ENCODE data around the gene HECTD4. TPM values are rescaled to one million over a fixed set of nuclear protein-coding genes. Genes with fewer than 3 reads are reported as not detected.
"Not testable (repeated sequence)": the region's sequence is repeated elsewhere in the genome, so short reads cannot be mapped to it uniquely, and the experiment has no call there.

Gene HECTD4
- polyA plus RNA-seq, 1 donor = 38.1 TPM

GRCh38 chr12:112239881-112240280 is 142.3 kb downstream of the HECTD4 start:
- WGBS (ENCODE audit: insufficient coverage, low lambda C conversion rate) = no CpG with 5 or more reads among the region's 6 CpGs

GRCh38 chr12:112239020-112239419 is 143.2 kb downstream of the HECTD4 start:
- H3K27me3 ChIP-seq (ENCODE audit: control insufficient read depth, insufficient read depth, low read length) = no peaks in the 10 kb centered on the region
- no peak overlapping the region for H3K4me3 ChIP-seq (ENCODE audit: low read length)
- no CpG with 5 or more reads among the region's 7 CpGs for WGBS (ENCODE audit: insufficient coverage, low lambda C conversion rate)
- H3K4me1 ChIP-seq (ENCODE audit: control insufficient read depth, insufficient read depth, low read length) = no peaks in the 10 kb centered on the region
- H3K9me3 ChIP-seq (ENCODE audit: control insufficient read depth, low read depth, low read length) = no peaks in the 10 kb centered on the region
- DNase-seq = no peak
- H3K36me3 ChIP-seq (ENCODE audit: control insufficient read depth, insufficient read depth, low read length) = peaks cover 77% of the 10 kb centered on the region
- H3K27ac ChIP-seq (ENCODE audit: low read length) = no peak overlapping the region

More at GRCh38 chr12:112239881-112240280, 142.3 kb downstream of the HECTD4 start:
- Histone ChIP-seq H3K36me3 (ENCODE audit: control insufficient read depth, insufficient read depth, low read length) (peaks cover 69% of the 10 kb centered on the region), H3K27ac (ENCODE audit: low read length) (no peak overlapping the region), H3K4me1 (ENCODE audit: control insufficient read depth, insufficient read depth, low read length) (no peaks in the 10 kb centered on the region), H3K27me3 (ENCODE audit: control insufficient read depth, insufficient read depth, low read length) (no peaks in the 10 kb centered on the region), H3K4me3 (ENCODE audit: low read length) (no peak overlapping the region), H3K9me3 (ENCODE audit: control insufficient read depth, low read depth, low read length) (no peaks in the 10 kb centered on the region)
- DNase-seq = no peak

- Histone ChIP-seq H3K27ac (ENCODE audit: low read length) (no peak overlapping the region), H3K4me3 (ENCODE audit: low read length) (no peak overlapping the region), H3K9me3 (ENCODE audit: control insufficient read depth, low read depth, low read length) (no peaks in the 10 kb centered on the region), H3K4me1 (ENCODE audit: control insufficient read depth, insufficient read depth, low read length) (no peaks in the 10 kb centered on the region), H3K36me3 (ENCODE audit: control insufficient read depth, insufficient read depth, low read length) (peaks cover 76% of the 10 kb centered on the region), H3K27me3 (ENCODE audit: control insufficient read depth, insufficient read depth, low read length) (no peaks in the 10 kb centered on the region)
- no peak for DNase-seq
- no CpG with 5 or more reads among the region's 5 CpGs for WGBS (ENCODE audit: insufficient coverage, low lambda C conversion rate)
Measured at GRCh38 chr12:112238441-112238840, 143.8 kb downstream of the HECTD4 start.

GRCh38 chr12:112236786-112237185 is 145.4 kb downstream of the HECTD4 start:
- no CpG with 5 or more reads among the region's 7 CpGs for WGBS (ENCODE audit: insufficient coverage, low lambda C conversion rate)
- Histone ChIP-seq H3K9me3 (ENCODE audit: control insufficient read depth, low read depth, low read length) (no peaks in the 10 kb centered on the region), H3K36me3 (ENCODE audit: control insufficient read depth, insufficient read depth, low read length) (peaks cover 74% of the 10 kb centered on the region), H3K27me3 (ENCODE audit: control insufficient read depth, insufficient read depth, low read length) (no peaks in the 10 kb centered on the region), H3K4me1 (ENCODE audit: control insufficient read depth, insufficient read depth, low read length) (no peaks in the 10 kb centered on the region), H3K4me3 (ENCODE audit: low read length) (no peak overlapping the region), H3K27ac (ENCODE audit: low read length) (no peak overlapping the region)
- DNase-seq = no peak

- DNase-seq = no peak
- Histone ChIP-seq H3K9me3 (ENCODE audit: control insufficient read depth, low read depth, low read length) (no peaks in the 10 kb centered on the region), H3K36me3 (ENCODE audit: control insufficient read depth, insufficient read depth, low read length) (peaks cover 74% of the 10 kb centered on the region), H3K27ac (ENCODE audit: low read length) (no peak overlapping the region), H3K27me3 (ENCODE audit: control insufficient read depth, insufficient read depth, low read length) (no peaks in the 10 kb centered on the region), H3K4me3 (ENCODE audit: low read length) (no peak overlapping the region), H3K4me1 (ENCODE audit: control insufficient read depth, insufficient read depth, low read length) (no peaks in the 10 kb centered on the region)
- no CpG with 5 or more reads among the region's 1 CpG for WGBS (ENCODE audit: insufficient coverage, low lambda C conversion rate)
Measured at GRCh38 chr12:112236386-112236785, 145.8 kb downstream of the HECTD4 start.

GRCh38 chr12:112234303-112234702 is 147.9 kb downstream of the HECTD4 start:
- no peaks in the 10 kb centered on the region for H3K27me3 ChIP-seq (ENCODE audit: control insufficient read depth, insufficient read depth, low read length)
- H3K4me3 ChIP-seq (ENCODE audit: low read length) = no peak overlapping the region
- WGBS (ENCODE audit: insufficient coverage, low lambda C conversion rate) = no CpG with 5 or more reads among the region's 2 CpGs
- H3K4me1 ChIP-seq (ENCODE audit: control insufficient read depth, insufficient read depth, low read length) = no peaks in the 10 kb centered on the region
- no peak for DNase-seq
- no peaks in the 10 kb centered on the region for H3K9me3 ChIP-seq (ENCODE audit: control insufficient read depth, low read depth, low read length)
- no peak overlapping the region for H3K27ac ChIP-seq (ENCODE audit: low read length)
- H3K36me3 ChIP-seq (ENCODE audit: control insufficient read depth, insufficient read depth, low read length) = peaks cover 78% of the 10 kb centered on the region

GRCh38 chr12:112233242-112233641 is 149.0 kb downstream of the HECTD4 start:
- H3K4me3 ChIP-seq (ENCODE audit: low read length) = no peak overlapping the region
- no peaks in the 10 kb centered on the region for H3K27me3 ChIP-seq (ENCODE audit: control insufficient read depth, insufficient read depth, low read length)
- no peaks in the 10 kb centered on the region for H3K9me3 ChIP-seq (ENCODE audit: control insufficient read depth, low read depth, low read length)
- peaks cover 79% of the 10 kb centered on the region for H3K36me3 ChIP-seq (ENCODE audit: control insufficient read depth, insufficient read depth, low read length)
- no peak overlapping the region for H3K27ac ChIP-seq (ENCODE audit: low read length)
- WGBS (ENCODE audit: insufficient coverage, low lambda C conversion rate) = no CpG with 5 or more reads among the region's 4 CpGs
- no peak for DNase-seq
- H3K4me1 ChIP-seq (ENCODE audit: control insufficient read depth, insufficient read depth, low read length) = no peaks in the 10 kb centered on the region

- no peaks in the 10 kb centered on the region for H3K4me1 ChIP-seq (ENCODE audit: control insufficient read depth, insufficient read depth, low read length)
- no peak for DNase-seq
- no peaks in the 10 kb centered on the region for H3K9me3 ChIP-seq (ENCODE audit: control insufficient read depth, low read depth, low read length)
- WGBS (ENCODE audit: insufficient coverage, low lambda C conversion rate) = no CpG with 5 or more reads among the region's 4 CpGs
- H3K27me3 ChIP-seq (ENCODE audit: control insufficient read depth, insufficient read depth, low read length) = no peaks in the 10 kb centered on the region
- H3K4me3 ChIP-seq (ENCODE audit: low read length) = no peak overlapping the region
- H3K27ac ChIP-seq (ENCODE audit: low read length) = no peak overlapping the region
- peaks cover 72% of the 10 kb centered on the region for H3K36me3 ChIP-seq (ENCODE audit: control insufficient read depth, insufficient read depth, low read length)
Measured at GRCh38 chr12:112230136-112230535, 152.1 kb downstream of the HECTD4 start.

- Histone ChIP-seq H3K36me3 (ENCODE audit: control insufficient read depth, insufficient read depth, low read length) (peaks cover 59% of the 10 kb centered on the region), H3K27ac (ENCODE audit: low read length) (no peak overlapping the region)
Measured at GRCh38 chr12:112226768-112227167, 155.5 kb downstream of the HECTD4 start.

GRCh38 chr12:112220628-112221027 is 161.6 kb downstream of the HECTD4 start:
- not testable (repeated sequence) for H3K4me3 ChIP-seq (ENCODE audit: low read length); DNase-seq; H3K27me3 ChIP-seq (ENCODE audit: control insufficient read depth, insufficient read depth, low read length); H3K9me3 ChIP-seq (ENCODE audit: control insufficient read depth, low read depth, low read length); H3K27ac ChIP-seq (ENCODE audit: low read length); H3K4me1 ChIP-seq (ENCODE audit: control insufficient read depth, insufficient read depth, low read length)
- peaks cover 33% of the 10 kb centered on the region for H3K36me3 ChIP-seq (ENCODE audit: control insufficient read depth, insufficient read depth, low read length)
- 90% methylated on average over 2 of the region's 7 CpGs for WGBS (ENCODE audit: insufficient coverage, low lambda C conversion rate)

More at GRCh38 chr12:112226768-112227167, 155.5 kb downstream of the HECTD4 start:
- Histone ChIP-seq H3K9me3 (ENCODE audit: control insufficient read depth, low read depth, low read length) (no peaks in the 10 kb centered on the region), H3K4me3 (ENCODE audit: low read length) (no peak overlapping the region), H3K27me3 (ENCODE audit: control insufficient read depth, insufficient read depth, low read length) (no peaks in the 10 kb centered on the region), H3K4me1 (ENCODE audit: control insufficient read depth, insufficient read depth, low read length) (no peaks in the 10 kb centered on the region)
- DNase-seq = no peak
- no CpG with 5 or more reads among the region's 3 CpGs for WGBS (ENCODE audit: insufficient coverage, low lambda C conversion rate)

- no peak for DNase-seq
- 100% methylated on average over 1 of the region's 11 CpGs for WGBS (ENCODE audit: insufficient coverage, low lambda C conversion rate)
- Histone ChIP-seq H3K4me1 (ENCODE audit: control insufficient read depth, insufficient read depth, low read length) (no peaks in the 10 kb centered on the region), H3K4me3 (ENCODE audit: low read length) (no peak overlapping the region), H3K27me3 (ENCODE audit: control insufficient read depth, insufficient read depth, low read length) (no peaks in the 10 kb centered on the region), H3K36me3 (ENCODE audit: control insufficient read depth, insufficient read depth, low read length) (peaks cover 47% of the 10 kb centered on the region), H3K9me3 (ENCODE audit: control insufficient read depth, low read depth, low read length) (no peaks in the 10 kb centered on the region), H3K27ac (ENCODE audit: low read length) (no peak overlapping the region)
Measured at GRCh38 chr12:112219195-112219594, 163.0 kb downstream of the HECTD4 start.
